GM18526 (cell line): ENCODE data around the gene CFAP73.

Source experiments
- POLR2A ChIP-seq: IDR thresholded peaks from 3 replicates; pipeline ENCODE4 v1.6.1; 2011; ENCODE audit not compliant: insufficient read length; ENCODE audit errors: extremely low read depth

The CFAP73 gene

GRCh38 chr12:113185180-113186032 lies 35.9 kb downstream of the CFAP73 start, which contains the start of the genes DDX54 and RITA1:
DDX54 (minus strand) TSS chr12:113185478; CDS start chr12:113185451, 27 bp downstream.
RITA1 (plus strand) TSS chr12:113185721; CDS start chr12:113186747, 1,026 bp downstream.
- peak; percentile 79 for TF ChIP-seq POLR2A

- TF ChIP-seq POLR2A: no peak
Measured at GRCh38 chr12:113186033-113186365, 36.5 kb downstream of the CFAP73 start.

GRCh38 chr12:113186666-113187325 lies 37.3 kb downstream of the CFAP73 start:
- no peak for TF ChIP-seq POLR2A

- no peak for TF ChIP-seq POLR2A
Measured at GRCh38 chr12:113189361-113189760, 39.8 kb downstream of the CFAP73 start.

GRCh38 chr12:113190761-113191160 lies 41.2 kb downstream of the CFAP73 start:
- no peak for TF ChIP-seq POLR2A

- TF ChIP-seq POLR2A: no peak
Measured at GRCh38 chr12:113191227-113191626, 41.7 kb downstream of the CFAP73 start.

- no peak for TF ChIP-seq POLR2A
Measured at GRCh38 chr12:113194971-113195391, 45.5 kb downstream of the CFAP73 start.

- TF ChIP-seq POLR2A: no peak
Measured at GRCh38 chr12:113195598-113195997, 46.1 kb downstream of the CFAP73 start.

GRCh38 chr12:113196582-113196981 lies 47.1 kb downstream of the CFAP73 start:
- no peak for TF ChIP-seq POLR2A

GRCh38 chr12:113196990-113197389 lies 47.5 kb downstream of the CFAP73 start:
- no peak for TF ChIP-seq POLR2A

GRCh38 chr12:113197518-113198077 lies 48.1 kb downstream of the CFAP73 start:
- TF ChIP-seq POLR2A: no peak

- no peak for TF ChIP-seq POLR2A
Measured at GRCh38 chr12:113198296-113198695, 48.8 kb downstream of the CFAP73 start.

- TF ChIP-seq POLR2A: no peak
Measured at GRCh38 chr12:113200021-113200797, 50.7 kb downstream of the CFAP73 start.

- TF ChIP-seq POLR2A: no peak
Measured at GRCh38 chr12:113201187-113202177, 52.0 kb downstream of the CFAP73 start.
